GM21528 (cell line): ENCODE data around the gene FBXL20.

ENCODE experiments used
- ATAC-seq: cut with Tn5 transposase; IDR thresholded peaks from one replicate; pipeline ENCODE4 v1.9.1; 2021; ENCODE audit warnings: mild to moderate bottlenecking, moderate library complexity; ENCODE audit not compliant: unreplicated experiment, low FRiP score

Gene FBXL20

GRCh38 chr17:39231091-39231561, 170.3 kb downstream of the FBXL20 start:
- ATAC-seq: no peak

GRCh38 chr17:39230361-39230760, 171.1 kb downstream of the FBXL20 start:
- ATAC-seq: no peak

- no peak for ATAC-seq
Measured at GRCh38 chr17:39229274-39229913, 172.0 kb downstream of the FBXL20 start.

- no peak for ATAC-seq
Measured at GRCh38 chr17:39227364-39227919, 174.0 kb downstream of the FBXL20 start.

GRCh38 chr17:39225959-39226683, 175.3 kb downstream of the FBXL20 start:
- no peak for ATAC-seq

GRCh38 chr17:39225308-39225958, 176.0 kb downstream of the FBXL20 start, which contains the start of gene STAC2:
Gene STAC2 (minus strand): TSS chr17:39225945. CDS start chr17:39225502, 443 bp downstream.
- no peak for ATAC-seq

GRCh38 chr17:39224778-39225307, 176.6 kb downstream of the FBXL20 start:
- ATAC-seq: no peak

- no peak for ATAC-seq
Measured at GRCh38 chr17:39223907-39224777, 177.3 kb downstream of the FBXL20 start.

- no peak for ATAC-seq
Measured at GRCh38 chr17:39222866-39223834, 178.3 kb downstream of the FBXL20 start.

GRCh38 chr17:39222151-39222550, 179.3 kb downstream of the FBXL20 start:
- ATAC-seq: no peak

GRCh38 chr17:39221572-39221971, 179.9 kb downstream of the FBXL20 start:
- ATAC-seq: no peak

GRCh38 chr17:39219647-39220154, 181.7 kb downstream of the FBXL20 start:
- no peak for ATAC-seq

GRCh38 chr17:39218906-39219305, 182.5 kb downstream of the FBXL20 start:
- ATAC-seq: no peak

GRCh38 chr17:39217734-39218369, 183.6 kb downstream of the FBXL20 start:
- no peak for ATAC-seq

GRCh38 chr17:39213852-39214251, 187.6 kb downstream of the FBXL20 start:
- ATAC-seq: no peak

GRCh38 chr17:39212841-39213480, 188.5 kb downstream of the FBXL20 start:
- no peak for ATAC-seq

- ATAC-seq: no peak
Measured at GRCh38 chr17:39212195-39212810, 189.1 kb downstream of the FBXL20 start.
